ENCODE measurements around the gene SMCR8. TPM values are rescaled to one million over a fixed set of nuclear protein-coding genes. Genes with fewer than 3 reads are reported as not detected.

Gene SMCR8
- polyA plus RNA-seq, 1 of the 3 experiments (the other 2 are of a cell fraction) = 5.6 TPM

DNA sequence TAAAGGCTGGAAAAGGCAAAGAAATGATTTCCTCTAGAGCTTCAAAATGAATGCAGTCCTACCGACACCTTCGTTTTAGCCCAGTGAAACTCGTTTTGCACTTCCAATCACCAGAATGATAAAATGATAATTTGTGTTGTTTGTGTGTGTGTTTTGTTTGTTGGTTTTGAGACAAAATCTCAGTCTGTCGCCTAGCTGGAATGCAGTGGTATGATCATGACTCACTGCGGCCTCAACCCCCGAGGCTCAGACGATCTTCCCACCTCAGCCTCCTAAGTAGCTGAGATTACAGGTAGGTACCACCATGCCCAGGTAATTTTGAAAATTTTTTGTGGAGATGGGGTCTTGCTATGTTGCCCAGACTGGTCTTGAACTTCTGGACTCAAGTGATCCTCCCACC lies 59.1 kb downstream of the SMCR8 start:
- Histone ChIP-seq H3K9me3 (no peaks in the 10 kb centered on the region), H4K20me1 (ENCODE audit: insufficient read depth) (no peaks in the 10 kb centered on the region), H3K4me1 (ENCODE audit: control insufficient read depth in 1 of 2, insufficient read depth in 2 of 2, low read depth in 1 of 2, low read length in 1 of 2) (peaks cover 0 to 5% of the 10 kb centered on the region in 2 experiments; a peak in 1 of 4 replicates), H3K27ac (ENCODE audit: low read depth in 2 of 2, low read length in 1 of 2) (no peak overlapping the region), H3F3A (replicated peaks; ENCODE audit: insufficient read depth) (no peaks in the 10 kb centered on the region), H3K27me3 (ENCODE audit: insufficient read depth) (no peaks in the 10 kb centered on the region), H3K9ac (no peak overlapping the region), H2AFZ (ENCODE audit: low read depth) (no peak overlapping the region), H3K79me2 (ENCODE audit: insufficient read depth) (no peaks in the 10 kb centered on the region), H3K4me3 (ENCODE audit: low read depth in 2 of 2, low read length in 1 of 2) (no peak overlapping the region), H3K4me2 (no peak overlapping the region), H3K36me3 (replicated peaks in 1 of 2; ENCODE audit: control insufficient read depth in 1 of 2, insufficient read depth in 2 of 2, low read length in 1 of 2) (no peaks in the 10 kb centered on the region), H3K9me2 (no peaks in the 10 kb centered on the region)
- TF ChIP-seq POLR2AphosphoS5 (IDR thresholded peaks at IDR 0.05; ENCODE audit: low read depth, low read length) (no peak), ELF1 (IDR thresholded peaks at IDR 0.05) (no peak), ZBTB33 (IDR thresholded peaks at IDR 0.05; ENCODE audit: borderline replicate concordance, low read depth) (no peak), GATA2 (CRISPR knock-in tag; IDR thresholded peaks at IDR 0.05) (no peak), NRF1 (IDR thresholded peaks at IDR 0.05; ENCODE audit: low read depth, low read length) (no peak)
- 65% methylated on average over 7 of the region's 7 CpGs for WGBS (ENCODE audit: low lambda C conversion rate)
- DNase-seq = no peak
- POLR2A ChIA-PET = no interaction called here
- CTCF ChIA-PET = no interaction called here

Other genes with a start within 250 kb of the SMCR8 start
- gene DRG2, start 227.3 kb upstream of the SMCR8 start, polyA plus RNA-seq (2012; rRNA removed) = 39.9 and 43.9 TPM in 2 replicates
- 0.15 and 0.43 TPM in 2 replicates for gene MYO15A, start 206.5 kb upstream of the SMCR8 start, polyA plus RNA-seq (2012; rRNA removed)
- gene ALKBH5, start 131.5 kb upstream of the SMCR8 start, polyA plus RNA-seq (2012; rRNA removed) = 41.0 and 42.9 TPM in 2 replicates
- gene LLGL1, start 89.7 kb upstream of the SMCR8 start, polyA plus RNA-seq (2012; rRNA removed) = 29.5 and 31.4 TPM in 2 replicates
- gene FLII, start 56.6 kb upstream of the SMCR8 start, polyA plus RNA-seq (2012; rRNA removed) = 244 and 254 TPM in 2 replicates
- 12.7 and 16.8 TPM in 2 replicates for gene MIEF2, start 54.6 kb upstream of the SMCR8 start, polyA plus RNA-seq (2012; rRNA removed)
- 14.4 and 14.7 TPM in 2 replicates for gene TOP3A, start 299 bp upstream of the SMCR8 start, polyA plus RNA-seq (2012; rRNA removed)
- 10.0 and 17.0 TPM in 2 replicates for gene SHMT1, start 48.3 kb downstream of the SMCR8 start, polyA plus RNA-seq (2012; rRNA removed)
- not detected in 2 replicates for gene EVPLL, start 62.5 kb downstream of the SMCR8 start, polyA plus RNA-seq (2012; rRNA removed)
- gene LGALS9C, start 161.5 kb downstream of the SMCR8 start, polyA plus RNA-seq (2012; rRNA removed) = not detected in 2 replicates

All from SK-N-SH (cell line).